Pancreas (tissue), 10 donors: ENCODE results near the gene ZFYVE1. TPM values are rescaled to one million over a fixed set of nuclear protein-coding genes. Genes with fewer than 3 reads are reported as not detected.

Experiments used
- ATAC-seq, 4 donors: fragments of 200-7000 bp; cut with Tn5 transposase; one replicate each; pipeline versions ENCODE4 v1.8.0 to v1.9.1; 2020; ENCODE audit warnings: mild to moderate bottlenecking in 4 of 4, moderate library complexity in 4 of 4
- DNase-seq, 6 donors: peaks; one replicate each; pipeline ENCODE4 v3.0.0-alpha.2; 2020
- FAIRE-seq: peaks from 2 replicates; lab custom pipeline; 2012; peaks lifted over from hg19 to GRCh38; lab: Jason Lieb, UNC
- H3K27ac ChIP-seq, 4 donors: fragments of 200-600 bp; sonication (generic); 1 replicate in 3 of 4; 2 replicates in 1 of 4; pipeline versions ENCODE4 v1.5.0 to v1.8.0; 2020
- H3K27me3 ChIP-seq, 4 donors: fragments of 200-600 bp; one replicate each; pipeline ENCODE4 v1.8.0; 2021
- H3K36me3 ChIP-seq, 3 donors: fragments of 200-600 bp; sonication (generic) in 1 of 3; one replicate each; pipeline versions ENCODE4 v1.5.0 to v1.8.0; 2020 to 2021
- H3K4me1 ChIP-seq, 3 donors: fragments of 200-600 bp; one replicate each; pipeline ENCODE4 v1.8.0; 2021
- H3K4me3 ChIP-seq, 4 donors: fragments of 200-600 bp; sonication (generic) in 2 of 4; one replicate each; pipeline versions ENCODE4 v1.5.0 to v1.8.0; 2020 to 2021
- H3K9me3 ChIP-seq, 4 donors: fragments of 200-600 bp; one replicate each; pipeline ENCODE4 v1.8.0; 2021
- WGBS, 2 donors: extraction: QIAGEN DNeasy Blood & Tissue Kit; methylation state at CpG; one replicate each; pipeline ENCODE4 v1.1.7; 2013; 5-methylcytosine and 5-hydroxymethylcytosine counted together
- intact Hi-C, 3 donors: fragments of 100-400 bp; cut with DNase I; formaldehyde crosslinking; loops; one replicate each; pipeline versions ENCODE4 v1.11.1 to v1.14.2; 2022
- polyA plus RNA-seq, 2 donors: library from polyadenylated mRNA; stranded (reverse); fragments of 200-250 nt; gene quantifications; one replicate each; pipeline ENCODE4 v1.2.3, GENCODE V29; 2013
- total RNA-seq, 6 donors: library from RNA; stranded (reverse); fragmentation: NEBNext Ultra II Directional in 4 of 6; extraction: Animal tissue kit (Norgen Biotek cat#: 25700) in 4 of 6; gene quantifications; one replicate each; pipeline versions ENCODE4 v1.2.1 to v1.2.4, GENCODE V29; 2021 to 2023
- TF ChIP-seq, protein P1 (sequence below), 4 donors: fragments of 200-600 bp; sonication (generic) in 3 of 4; IDR thresholded peaks; one replicate each; pipeline versions ENCODE4 v1.5.0 to v1.8.0; 2021; ENCODE audit warnings: antibody characterized with exemption in 4 of 4
- donor health status: healthy with polysubstance abuse.
- donor health status: DM: no; HTN: no; CAD: no; lungs with moderate emphysema.
- donor health status: DM: no; HTN: no; CAD: no.
- donor health status: control.
- donor health status: control.
- donor health status: Bipolar disorder and iron deficiency.
- donor health status: DM: yes; HTN: yes; CAD: no.
- donor health status: DM: no; HTN: no; CAD: no.
- donor health status: DM: no; HTN: no; CAD: no.
- donor health status: DM: yes; HTN: yes; CAD: no.

Gene ZFYVE1, protein sequence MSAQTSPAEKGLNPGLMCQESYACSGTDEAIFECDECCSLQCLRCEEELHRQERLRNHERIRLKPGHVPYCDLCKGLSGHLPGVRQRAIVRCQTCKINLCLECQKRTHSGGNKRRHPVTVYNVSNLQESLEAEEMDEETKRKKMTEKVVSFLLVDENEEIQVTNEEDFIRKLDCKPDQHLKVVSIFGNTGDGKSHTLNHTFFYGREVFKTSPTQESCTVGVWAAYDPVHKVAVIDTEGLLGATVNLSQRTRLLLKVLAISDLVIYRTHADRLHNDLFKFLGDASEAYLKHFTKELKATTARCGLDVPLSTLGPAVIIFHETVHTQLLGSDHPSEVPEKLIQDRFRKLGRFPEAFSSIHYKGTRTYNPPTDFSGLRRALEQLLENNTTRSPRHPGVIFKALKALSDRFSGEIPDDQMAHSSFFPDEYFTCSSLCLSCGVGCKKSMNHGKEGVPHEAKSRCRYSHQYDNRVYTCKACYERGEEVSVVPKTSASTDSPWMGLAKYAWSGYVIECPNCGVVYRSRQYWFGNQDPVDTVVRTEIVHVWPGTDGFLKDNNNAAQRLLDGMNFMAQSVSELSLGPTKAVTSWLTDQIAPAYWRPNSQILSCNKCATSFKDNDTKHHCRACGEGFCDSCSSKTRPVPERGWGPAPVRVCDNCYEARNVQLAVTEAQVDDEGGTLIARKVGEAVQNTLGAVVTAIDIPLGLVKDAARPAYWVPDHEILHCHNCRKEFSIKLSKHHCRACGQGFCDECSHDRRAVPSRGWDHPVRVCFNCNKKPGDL
- total RNA-seq (10 to 100 TPM in 1 of 6 donors, 1 to 10 TPM in 5; 3.1 to 13.8 (median 6.9) TPM), polyA plus RNA-seq (1 to 10 TPM; 3.2 to 4.4 TPM)

DNA sequence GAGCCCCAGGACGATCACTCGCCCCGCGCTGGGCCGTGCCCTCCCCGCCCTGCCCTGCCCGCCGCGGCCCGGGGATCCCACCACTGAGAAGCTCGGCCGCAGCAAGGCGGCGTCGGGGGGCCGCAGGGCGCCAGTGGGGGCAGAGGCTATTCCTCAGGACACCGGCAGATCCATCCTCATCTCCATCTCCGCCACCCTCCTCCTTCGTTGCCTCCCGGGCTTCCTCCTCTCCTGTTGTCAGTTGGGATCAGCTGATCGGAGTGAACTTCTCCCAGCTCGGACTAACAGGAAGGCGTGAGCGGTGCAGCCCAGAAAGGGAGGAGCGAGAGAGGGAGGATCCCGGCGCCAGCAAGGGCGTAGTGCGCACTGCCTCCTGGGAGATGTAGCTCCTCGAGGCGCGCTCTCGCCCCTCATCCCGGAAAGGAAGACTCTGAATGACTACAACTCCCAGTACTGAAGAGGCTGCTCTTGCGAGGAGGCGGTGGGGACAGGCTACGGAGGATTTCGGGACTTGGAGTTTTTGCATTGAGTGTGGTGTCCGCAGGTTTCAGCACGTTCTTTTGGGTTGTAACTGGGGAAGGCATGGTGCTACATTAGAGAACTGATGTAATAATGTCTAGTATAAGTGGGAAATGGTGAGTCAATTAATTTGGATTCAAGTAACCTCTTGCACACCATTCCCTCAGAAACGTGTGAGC lies at the start of gene ZFYVE1:
TSS of gene ZFYVE1 (minus strand) at position 262 of the 698 bp plus-strand sequence. CDS start 2,598 bp downstream, outside the sequence.
- H3K27ac ChIP-seq, result peak within 1 kb of the TSS in 3 of 4 donors; percentile 49 to 81 (median 70)
- H3K36me3 ChIP-seq, result no peaks in the 10 kb centered on the region
- no peaks in the 10 kb centered on the region for H3K9me3 ChIP-seq
- 1% methylated on average over 23 to 42 of the region's 42 CpGs for WGBS, 2 donors
- peaks cover 0 to 9% (median 6%) of the 10 kb centered on the region in 3 donors for H3K4me1 ChIP-seq
- intact Hi-C loops, result no loop called here
- DNase-seq (peak; percentile 91 to 98 (median 96)), FAIRE-seq (peak; percentile 96), ATAC-seq (peak; percentile 99 to 100 (median 99))
- peak within 1 kb of the TSS; percentile 51 to 69 (median 58) for H3K4me3 ChIP-seq
- no peaks in the 10 kb centered on the region for H3K27me3 ChIP-seq
- TF ChIP-seq, protein P1, sequence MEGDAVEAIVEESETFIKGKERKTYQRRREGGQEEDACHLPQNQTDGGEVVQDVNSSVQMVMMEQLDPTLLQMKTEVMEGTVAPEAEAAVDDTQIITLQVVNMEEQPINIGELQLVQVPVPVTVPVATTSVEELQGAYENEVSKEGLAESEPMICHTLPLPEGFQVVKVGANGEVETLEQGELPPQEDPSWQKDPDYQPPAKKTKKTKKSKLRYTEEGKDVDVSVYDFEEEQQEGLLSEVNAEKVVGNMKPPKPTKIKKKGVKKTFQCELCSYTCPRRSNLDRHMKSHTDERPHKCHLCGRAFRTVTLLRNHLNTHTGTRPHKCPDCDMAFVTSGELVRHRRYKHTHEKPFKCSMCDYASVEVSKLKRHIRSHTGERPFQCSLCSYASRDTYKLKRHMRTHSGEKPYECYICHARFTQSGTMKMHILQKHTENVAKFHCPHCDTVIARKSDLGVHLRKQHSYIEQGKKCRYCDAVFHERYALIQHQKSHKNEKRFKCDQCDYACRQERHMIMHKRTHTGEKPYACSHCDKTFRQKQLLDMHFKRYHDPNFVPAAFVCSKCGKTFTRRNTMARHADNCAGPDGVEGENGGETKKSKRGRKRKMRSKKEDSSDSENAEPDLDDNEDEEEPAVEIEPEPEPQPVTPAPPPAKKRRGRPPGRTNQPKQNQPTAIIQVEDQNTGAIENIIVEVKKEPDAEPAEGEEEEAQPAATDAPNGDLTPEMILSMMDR (IDR thresholded peaks at IDR 0.05), result no peak

DNA sequence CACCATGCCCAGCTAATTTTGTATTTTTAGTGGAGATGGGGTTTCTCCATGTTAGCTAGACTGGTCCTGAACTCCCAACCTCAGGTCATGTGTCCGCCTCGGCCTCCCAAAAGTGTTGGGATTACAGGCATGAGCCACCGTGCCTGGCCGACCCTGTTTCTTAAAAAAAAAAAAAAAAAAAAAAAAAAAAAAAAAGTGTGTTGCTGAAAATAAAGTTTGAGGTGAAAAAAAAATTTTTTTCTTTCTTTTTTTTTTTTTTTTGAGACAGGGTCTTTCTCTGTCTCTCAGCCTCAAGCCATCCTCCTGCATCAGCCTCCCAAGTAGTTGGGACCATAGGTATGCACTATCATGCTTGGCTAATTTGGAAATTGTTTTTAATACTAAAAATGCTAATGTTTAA lies 42.7 kb upstream of the ZFYVE1 start:
- Histone ChIP-seq H3K4me3 (no peak overlapping the region), H3K9me3 (no peaks in the 10 kb centered on the region), H3K36me3 (peaks cover 0 to 16% (median 0%) of the 10 kb centered on the region in 3 donors), H3K4me1 (no peaks in the 10 kb centered on the region), H3K27me3 (no peaks in the 10 kb centered on the region), H3K27ac (no peak overlapping the region)
- DNase-seq (no peak), ATAC-seq (no peak), FAIRE-seq (no peak)
- TF ChIP-seq, protein P1 (IDR thresholded peaks at IDR 0.05), result no peak
- 99 to 100% methylated on average over 4 of the region's 4 CpGs for WGBS, 2 donors
- intact Hi-C loops, result no loop called here

DNA sequence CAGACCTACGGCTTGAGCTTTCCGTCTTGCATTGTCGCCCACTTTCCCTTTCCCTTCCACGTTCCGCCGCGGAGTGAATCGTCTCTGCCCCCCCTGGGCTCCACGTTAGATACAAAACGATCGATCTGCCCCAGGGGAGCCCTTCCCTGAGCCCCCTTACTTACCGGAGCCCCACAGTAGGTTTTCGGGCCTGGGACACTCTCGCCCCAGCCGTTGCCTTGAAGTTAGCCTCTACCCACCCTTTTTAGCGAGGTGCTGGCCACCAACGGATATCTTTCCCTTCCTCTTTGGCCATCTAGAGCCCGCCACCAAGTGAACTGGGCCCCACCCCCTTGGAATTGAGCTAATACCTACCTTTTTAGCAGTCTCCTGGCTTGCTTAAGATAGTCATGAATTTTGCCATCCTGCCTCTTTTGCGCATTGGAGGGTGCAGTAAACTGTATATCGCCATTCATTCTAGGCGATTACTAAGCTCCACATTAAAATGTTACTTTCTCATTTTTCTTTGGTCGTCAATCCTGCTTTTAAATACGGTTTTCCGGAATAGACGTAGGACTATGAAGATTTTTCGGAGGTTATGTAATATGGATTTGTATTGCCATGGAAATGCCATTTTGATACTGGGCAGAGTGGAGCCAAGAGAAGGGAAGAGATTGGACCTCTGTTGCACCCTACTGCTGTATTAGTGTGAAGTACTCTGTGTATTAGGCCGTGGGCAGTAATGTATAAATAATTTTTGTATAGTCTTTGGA lies 32.2 kb upstream of the ZFYVE1 start:
- Histone ChIP-seq H3K9me3 (no peaks in the 10 kb centered on the region), H3K36me3 (no peaks in the 10 kb centered on the region), H3K27ac (peak overlapping the region; percentile 74 to 94 (median 88)), H3K27me3 (no peaks in the 10 kb centered on the region), H3K4me3 (peak overlapping the region; percentile 59 to 82 (median 80)), H3K4me1 (peaks cover 10 to 30% (median 10%) of the 10 kb centered on the region in 3 donors)
- intact Hi-C loops, result no loop called here
- ATAC-seq (peak; percentile 23 to 48 (median 30)), FAIRE-seq (no peak), DNase-seq (peak in 2 of 6 donors; percentile 20 to 53)
- TF ChIP-seq, protein P1 (IDR thresholded peaks at IDR 0.05), result no peak
- WGBS, 2 donors, result 0% methylated on average over 23 to 27 of the region's 27 CpGs

DNA sequence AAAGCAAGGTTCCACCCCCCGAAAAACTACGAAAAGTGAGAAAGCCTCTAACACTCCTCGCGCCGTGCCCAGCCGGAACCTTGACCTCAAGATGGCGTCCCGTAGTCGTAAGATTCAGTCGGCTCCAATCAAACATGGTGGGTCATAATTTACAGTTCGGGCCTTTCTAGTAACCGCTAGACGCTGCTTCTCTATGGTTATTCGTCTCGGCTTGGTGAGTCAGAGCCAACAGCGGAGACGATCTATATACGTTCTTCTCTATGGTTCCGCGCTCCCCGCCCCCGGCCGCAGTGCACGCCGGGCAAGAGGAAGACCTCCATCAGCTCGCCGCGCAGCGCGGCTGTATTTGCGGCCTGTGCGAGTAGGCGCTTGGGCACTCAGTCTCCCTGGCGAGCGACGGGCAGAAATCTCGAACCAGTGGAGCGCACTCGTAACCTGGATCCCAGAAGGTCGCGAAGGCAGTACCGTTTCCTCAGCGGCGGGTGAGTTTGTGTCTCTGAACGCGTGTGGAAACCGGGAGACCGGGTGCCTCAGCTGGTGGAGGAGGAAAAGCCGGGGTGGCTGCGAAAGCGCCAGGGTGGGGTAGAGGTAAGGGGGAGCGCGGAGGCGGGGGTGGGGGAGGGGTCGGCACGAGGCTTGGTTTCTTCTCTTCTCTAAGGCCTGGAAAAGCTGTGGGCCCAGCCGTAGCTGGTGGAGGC lies 31.5 kb upstream of the ZFYVE1 start, which contains the start of gene RBM25:
TSS of gene RBM25 (plus strand) at position 311 of the 698 bp plus-strand sequence. CDS start 13,108 bp downstream, outside the sequence.
- ATAC-seq, result peak; percentile 96 to 99 (median 97)
- peak; percentile 97 for FAIRE-seq
- WGBS, 2 donors, result 0 to 1% methylated on average over 56 to 57 of the region's 57 CpGs
- Histone ChIP-seq H3K27me3 (no peaks in the 10 kb centered on the region), H3K27ac (peak within 1 kb of the TSS; percentile 74 to 94 (median 88)), H3K9me3 (no peaks in the 10 kb centered on the region), H3K4me1 (peaks cover 10 to 30% (median 10%) of the 10 kb centered on the region in 3 donors), H3K36me3 (no peaks in the 10 kb centered on the region), H3K4me3 (peak within 1 kb of the TSS; percentile 59 to 82 (median 80))
- TF ChIP-seq, protein P1 (IDR thresholded peaks at IDR 0.05), result no peak
- DNase-seq, result peak; percentile 94 to 97 (median 96)
- intact Hi-C loops, result no loop called here
